GM19395 (cell line): ENCODE results near the gene CFAP73.

Experiments
- ATAC-seq: cut with Tn5 transposase; IDR thresholded peaks from one replicate; pipeline ENCODE4 v1.9.1; 2021; ENCODE audit warnings: mild to moderate bottlenecking, moderate library complexity; ENCODE audit not compliant: unreplicated experiment

Gene CFAP73

GRCh38 chr12:113162102-113163029, 12.8 kb downstream of the CFAP73 start:
- ATAC-seq: no peak

- ATAC-seq: no peak
Observed at GRCh38 chr12:113163030-113163360, 13.5 kb downstream of the CFAP73 start.

- ATAC-seq: no peak
Observed at GRCh38 chr12:113164014-113164413, 14.5 kb downstream of the CFAP73 start.

- no peak for ATAC-seq
Observed at GRCh38 chr12:113165521-113166450, 16.3 kb downstream of the CFAP73 start.

GRCh38 chr12:113167868-113168267, 18.3 kb downstream of the CFAP73 start:
- ATAC-seq: no peak

GRCh38 chr12:113169697-113170096, 20.2 kb downstream of the CFAP73 start:
- no peak for ATAC-seq

- no peak for ATAC-seq
Observed at GRCh38 chr12:113170457-113170856, 20.9 kb downstream of the CFAP73 start.

GRCh38 chr12:113170926-113171325, 21.4 kb downstream of the CFAP73 start:
- no peak for ATAC-seq

- ATAC-seq: no peak
Observed at GRCh38 chr12:113171543-113171942, 22.0 kb downstream of the CFAP73 start.

GRCh38 chr12:113172185-113172584, 22.7 kb downstream of the CFAP73 start:
- ATAC-seq: no peak

GRCh38 chr12:113173081-113173698, 23.7 kb downstream of the CFAP73 start:
- ATAC-seq: peak; percentile 75

GRCh38 chr12:113174461-113175384, 25.2 kb downstream of the CFAP73 start:
- ATAC-seq: no peak

- ATAC-seq: no peak
Observed at GRCh38 chr12:113179023-113179422, 29.5 kb downstream of the CFAP73 start.

GRCh38 chr12:113180333-113180732, 30.8 kb downstream of the CFAP73 start:
- no peak for ATAC-seq

- no peak for ATAC-seq
Observed at GRCh38 chr12:113181975-113182374, 32.5 kb downstream of the CFAP73 start.

GRCh38 chr12:113183030-113183589, 33.6 kb downstream of the CFAP73 start:
- no peak for ATAC-seq

GRCh38 chr12:113184098-113184899, 34.8 kb downstream of the CFAP73 start:
- peak; percentile 71 for ATAC-seq

GRCh38 chr12:113184900-113185179, 35.3 kb downstream of the CFAP73 start:
- peak; percentile 81 for ATAC-seq
